Measurements from ENCODE around the gene OOSP3. TPM values are rescaled to one million over a fixed set of nuclear protein-coding genes. Genes with fewer than 3 reads are reported as not detected.

Gene OOSP3
- polyA plus RNA-seq, 1 of the 3 experiments (the other 2 are of a cell fraction) = not detected

DNA sequence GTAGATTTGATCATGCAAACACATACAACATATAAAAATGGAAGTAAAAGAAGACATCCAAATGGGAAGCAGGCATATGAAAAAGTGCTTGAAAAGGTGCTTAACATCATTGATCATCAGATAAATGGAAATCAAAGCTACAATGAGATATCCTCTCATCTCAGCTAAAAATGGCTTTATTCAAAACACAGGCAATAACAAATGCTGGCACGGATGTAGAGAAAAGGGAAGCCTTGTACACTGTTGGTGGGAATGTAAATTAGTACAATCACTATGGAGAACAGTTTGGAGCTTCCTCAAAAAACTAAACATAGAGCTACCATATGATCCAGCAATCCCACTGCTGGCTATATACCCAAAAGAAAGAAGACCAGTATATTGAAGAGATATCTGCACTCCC is 11.7 kb upstream of the OOSP3 start (continued):
- TF ChIP-seq, protein P1, sequence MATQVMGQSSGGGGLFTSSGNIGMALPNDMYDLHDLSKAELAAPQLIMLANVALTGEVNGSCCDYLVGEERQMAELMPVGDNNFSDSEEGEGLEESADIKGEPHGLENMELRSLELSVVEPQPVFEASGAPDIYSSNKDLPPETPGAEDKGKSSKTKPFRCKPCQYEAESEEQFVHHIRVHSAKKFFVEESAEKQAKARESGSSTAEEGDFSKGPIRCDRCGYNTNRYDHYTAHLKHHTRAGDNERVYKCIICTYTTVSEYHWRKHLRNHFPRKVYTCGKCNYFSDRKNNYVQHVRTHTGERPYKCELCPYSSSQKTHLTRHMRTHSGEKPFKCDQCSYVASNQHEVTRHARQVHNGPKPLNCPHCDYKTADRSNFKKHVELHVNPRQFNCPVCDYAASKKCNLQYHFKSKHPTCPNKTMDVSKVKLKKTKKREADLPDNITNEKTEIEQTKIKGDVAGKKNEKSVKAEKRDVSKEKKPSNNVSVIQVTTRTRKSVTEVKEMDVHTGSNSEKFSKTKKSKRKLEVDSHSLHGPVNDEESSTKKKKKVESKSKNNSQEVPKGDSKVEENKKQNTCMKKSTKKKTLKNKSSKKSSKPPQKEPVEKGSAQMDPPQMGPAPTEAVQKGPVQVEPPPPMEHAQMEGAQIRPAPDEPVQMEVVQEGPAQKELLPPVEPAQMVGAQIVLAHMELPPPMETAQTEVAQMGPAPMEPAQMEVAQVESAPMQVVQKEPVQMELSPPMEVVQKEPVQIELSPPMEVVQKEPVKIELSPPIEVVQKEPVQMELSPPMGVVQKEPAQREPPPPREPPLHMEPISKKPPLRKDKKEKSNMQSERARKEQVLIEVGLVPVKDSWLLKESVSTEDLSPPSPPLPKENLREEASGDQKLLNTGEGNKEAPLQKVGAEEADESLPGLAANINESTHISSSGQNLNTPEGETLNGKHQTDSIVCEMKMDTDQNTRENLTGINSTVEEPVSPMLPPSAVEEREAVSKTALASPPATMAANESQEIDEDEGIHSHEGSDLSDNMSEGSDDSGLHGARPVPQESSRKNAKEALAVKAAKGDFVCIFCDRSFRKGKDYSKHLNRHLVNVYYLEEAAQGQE (IDR thresholded peaks at IDR 0.05; ENCODE audit: low read depth, low read length) = no peak
- TF ChIP-seq ELF1 (IDR thresholded peaks at IDR 0.05) (no peak), TCF12 (IDR thresholded peaks at IDR 0.05) (no peak), MEF2A (IDR thresholded peaks at IDR 0.05; ENCODE audit: borderline replicate concordance, low read depth) (no peak), POLR2AphosphoS5 (IDR thresholded peaks at IDR 0.05; ENCODE audit: low read depth, low read length) (no peak), TEAD4 (IDR thresholded peaks at IDR 0.05; ENCODE audit: borderline replicate concordance, insufficient read depth) (no peak), NRF1 (IDR thresholded peaks at IDR 0.05; ENCODE audit: low read depth, low read length) (no peak), JUND (IDR thresholded peaks at IDR 0.05) (no peak), FOXM1 (IDR thresholded peaks at IDR 0.05; ENCODE audit: low read depth) (no peak)
- TF ChIP-seq, protein P2, sequence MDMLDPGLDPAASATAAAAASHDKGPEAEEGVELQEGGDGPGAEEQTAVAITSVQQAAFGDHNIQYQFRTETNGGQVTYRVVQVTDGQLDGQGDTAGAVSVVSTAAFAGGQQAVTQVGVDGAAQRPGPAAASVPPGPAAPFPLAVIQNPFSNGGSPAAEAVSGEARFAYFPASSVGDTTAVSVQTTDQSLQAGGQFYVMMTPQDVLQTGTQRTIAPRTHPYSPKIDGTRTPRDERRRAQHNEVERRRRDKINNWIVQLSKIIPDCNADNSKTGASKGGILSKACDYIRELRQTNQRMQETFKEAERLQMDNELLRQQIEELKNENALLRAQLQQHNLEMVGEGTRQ (IDR thresholded peaks at IDR 0.05; ENCODE audit: borderline replicate concordance, low read depth, low read length) = no peak

DNA sequence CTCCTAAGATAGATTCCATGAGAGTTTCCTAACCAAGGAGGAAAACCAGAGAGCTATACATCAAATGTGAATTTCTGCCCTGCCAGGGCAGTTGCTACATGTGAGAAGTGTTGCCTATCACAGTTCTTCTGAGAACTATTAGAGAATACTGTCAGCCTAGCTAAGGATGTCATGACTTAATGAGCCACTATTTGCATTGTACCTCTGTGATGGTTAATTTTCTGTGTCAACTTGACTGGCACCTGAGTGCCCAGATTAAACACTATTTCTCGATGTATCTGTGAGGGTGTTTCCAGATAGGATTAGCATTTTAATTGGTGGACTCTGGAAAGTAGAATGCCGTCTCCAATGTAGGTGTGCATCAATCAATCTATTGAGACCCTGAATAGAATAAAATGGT is 10.6 kb upstream of the OOSP3 start:
- DNase-seq = no peak
- Histone ChIP-seq H3F3A (replicated peaks; ENCODE audit: insufficient read depth) (no peaks in the 10 kb centered on the region), H3K9ac (no peak overlapping the region), H3K4me1 (ENCODE audit: control insufficient read depth in 1 of 2, insufficient read depth in 2 of 2, low read depth in 1 of 2, low read length in 1 of 2) (no peaks in the 10 kb centered on the region), H3K4me3 (ENCODE audit: low read depth in 2 of 2, low read length in 1 of 2) (no peak overlapping the region), H3K27me3 (ENCODE audit: insufficient read depth) (no peaks in the 10 kb centered on the region), H3K9me3 (0 out of 2 replicates have a peak, but pooled peaks cover 8% of the 10 kb centered on the region), H2AFZ (ENCODE audit: low read depth) (no peak overlapping the region), H3K4me2 (no peak overlapping the region), H3K79me2 (ENCODE audit: insufficient read depth) (no peaks in the 10 kb centered on the region), H3K36me3 (replicated peaks in 1 of 2; ENCODE audit: control insufficient read depth in 1 of 2, insufficient read depth in 2 of 2, low read length in 1 of 2) (no peaks in the 10 kb centered on the region), H3K27ac (ENCODE audit: low read depth in 2 of 2, low read length in 1 of 2) (no peak overlapping the region), H3K9me2 (0 out of 2 replicates have a peak, but pooled peaks cover 5% of the 10 kb centered on the region), H4K20me1 (ENCODE audit: insufficient read depth) (no peaks in the 10 kb centered on the region)
- 15% methylated on average over 2 of the region's 2 CpGs for WGBS (ENCODE audit: low lambda C conversion rate)
- ChIA-PET POLR2A (no interaction called here), CTCF (no interaction called here)
- no peak for TF ChIP-seq NRF1 (IDR thresholded peaks at IDR 0.05; ENCODE audit: low read depth, low read length)
- TF ChIP-seq EZH2phosphoT487 (IDR thresholded peaks at IDR 0.05; ENCODE audit: borderline replicate concordance, low read depth) = no peak
- no peak for TF ChIP-seq MXI1 (IDR thresholded peaks at IDR 0.05; ENCODE audit: low read depth, low read length)
- TF ChIP-seq, protein P3, sequence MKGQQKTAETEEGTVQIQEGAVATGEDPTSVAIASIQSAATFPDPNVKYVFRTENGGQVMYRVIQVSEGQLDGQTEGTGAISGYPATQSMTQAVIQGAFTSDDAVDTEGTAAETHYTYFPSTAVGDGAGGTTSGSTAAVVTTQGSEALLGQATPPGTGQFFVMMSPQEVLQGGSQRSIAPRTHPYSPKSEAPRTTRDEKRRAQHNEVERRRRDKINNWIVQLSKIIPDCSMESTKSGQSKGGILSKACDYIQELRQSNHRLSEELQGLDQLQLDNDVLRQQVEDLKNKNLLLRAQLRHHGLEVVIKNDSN (IDR thresholded peaks at IDR 0.05; ENCODE audit: borderline replicate concordance, low read depth) = no peak
- TF ChIP-seq FOXM1 (IDR thresholded peaks at IDR 0.05; ENCODE audit: low read depth) = no peak
- no peak for TF ChIP-seq YY1 (IDR thresholded peaks at IDR 0.05; ENCODE audit: low read depth)
- TF ChIP-seq, protein P2 (IDR thresholded peaks at IDR 0.05; ENCODE audit: borderline replicate concordance, low read depth, low read length) = no peak
- no peak for TF ChIP-seq TAF1 (IDR thresholded peaks at IDR 0.05; ENCODE audit: borderline replicate concordance, low read depth, low read length)
- TF ChIP-seq, protein P4, sequence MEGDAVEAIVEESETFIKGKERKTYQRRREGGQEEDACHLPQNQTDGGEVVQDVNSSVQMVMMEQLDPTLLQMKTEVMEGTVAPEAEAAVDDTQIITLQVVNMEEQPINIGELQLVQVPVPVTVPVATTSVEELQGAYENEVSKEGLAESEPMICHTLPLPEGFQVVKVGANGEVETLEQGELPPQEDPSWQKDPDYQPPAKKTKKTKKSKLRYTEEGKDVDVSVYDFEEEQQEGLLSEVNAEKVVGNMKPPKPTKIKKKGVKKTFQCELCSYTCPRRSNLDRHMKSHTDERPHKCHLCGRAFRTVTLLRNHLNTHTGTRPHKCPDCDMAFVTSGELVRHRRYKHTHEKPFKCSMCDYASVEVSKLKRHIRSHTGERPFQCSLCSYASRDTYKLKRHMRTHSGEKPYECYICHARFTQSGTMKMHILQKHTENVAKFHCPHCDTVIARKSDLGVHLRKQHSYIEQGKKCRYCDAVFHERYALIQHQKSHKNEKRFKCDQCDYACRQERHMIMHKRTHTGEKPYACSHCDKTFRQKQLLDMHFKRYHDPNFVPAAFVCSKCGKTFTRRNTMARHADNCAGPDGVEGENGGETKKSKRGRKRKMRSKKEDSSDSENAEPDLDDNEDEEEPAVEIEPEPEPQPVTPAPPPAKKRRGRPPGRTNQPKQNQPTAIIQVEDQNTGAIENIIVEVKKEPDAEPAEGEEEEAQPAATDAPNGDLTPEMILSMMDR (IDR thresholded peaks at IDR 0.05) = no peak
- no peak for TF ChIP-seq RAD21 (IDR thresholded peaks at IDR 0.05; ENCODE audit: low read length)
- no peak for TF ChIP-seq CHD2 (IDR thresholded peaks at IDR 0.05; ENCODE audit: low read length, partially characterized antibody)
- TF ChIP-seq, protein P5, sequence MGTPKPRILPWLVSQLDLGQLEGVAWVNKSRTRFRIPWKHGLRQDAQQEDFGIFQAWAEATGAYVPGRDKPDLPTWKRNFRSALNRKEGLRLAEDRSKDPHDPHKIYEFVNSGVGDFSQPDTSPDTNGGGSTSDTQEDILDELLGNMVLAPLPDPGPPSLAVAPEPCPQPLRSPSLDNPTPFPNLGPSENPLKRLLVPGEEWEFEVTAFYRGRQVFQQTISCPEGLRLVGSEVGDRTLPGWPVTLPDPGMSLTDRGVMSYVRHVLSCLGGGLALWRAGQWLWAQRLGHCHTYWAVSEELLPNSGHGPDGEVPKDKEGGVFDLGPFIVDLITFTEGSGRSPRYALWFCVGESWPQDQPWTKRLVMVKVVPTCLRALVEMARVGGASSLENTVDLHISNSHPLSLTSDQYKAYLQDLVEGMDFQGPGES (IDR thresholded peaks at IDR 0.05; ENCODE audit: low read depth, low read length) = no peak
- TF ChIP-seq MEF2A (IDR thresholded peaks at IDR 0.05; ENCODE audit: borderline replicate concordance, low read depth) = no peak
- no peak for TF ChIP-seq EP300 (IDR thresholded peaks at IDR 0.05; ENCODE audit: borderline replicate concordance in 1 of 2, low read depth in 1 of 2, low read length in 1 of 2)
- TF ChIP-seq POLR2AphosphoS5 (IDR thresholded peaks at IDR 0.05; ENCODE audit: low read depth, low read length) = no peak
- no peak for TF ChIP-seq RCOR1 (IDR thresholded peaks at IDR 0.05; ENCODE audit: low read length)
- no peak for TF ChIP-seq FOSL2 (IDR thresholded peaks at IDR 0.05; ENCODE audit: borderline replicate concordance, low read depth)
- TF ChIP-seq SIN3A (IDR thresholded peaks at IDR 0.05; ENCODE audit: borderline replicate concordance, low read depth, low read length) = no peak
